ENCODE measurements around the gene SHOC1.

The SHOC1 gene

DNA sequence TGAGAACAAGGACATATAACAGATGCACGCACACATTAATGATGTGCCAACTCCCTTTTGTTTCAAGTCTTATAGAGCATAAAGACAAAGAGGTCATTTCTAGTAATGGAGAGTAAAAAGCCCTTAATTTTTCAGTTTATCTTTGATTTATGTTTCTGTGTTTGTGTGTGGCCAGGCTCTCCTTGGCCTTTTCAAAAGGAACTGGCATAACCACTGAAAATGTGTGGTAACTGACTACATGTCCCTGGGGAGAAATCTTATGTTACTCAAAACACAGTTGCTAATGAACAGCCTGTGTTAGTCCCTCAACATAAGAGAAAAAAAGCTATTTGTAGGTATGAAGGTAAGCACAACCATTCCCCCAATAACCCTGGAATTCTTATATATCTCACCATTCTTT, 47.6 kb upstream of the SHOC1 start (continued):
- TF ChIP-seq, protein P1, sequence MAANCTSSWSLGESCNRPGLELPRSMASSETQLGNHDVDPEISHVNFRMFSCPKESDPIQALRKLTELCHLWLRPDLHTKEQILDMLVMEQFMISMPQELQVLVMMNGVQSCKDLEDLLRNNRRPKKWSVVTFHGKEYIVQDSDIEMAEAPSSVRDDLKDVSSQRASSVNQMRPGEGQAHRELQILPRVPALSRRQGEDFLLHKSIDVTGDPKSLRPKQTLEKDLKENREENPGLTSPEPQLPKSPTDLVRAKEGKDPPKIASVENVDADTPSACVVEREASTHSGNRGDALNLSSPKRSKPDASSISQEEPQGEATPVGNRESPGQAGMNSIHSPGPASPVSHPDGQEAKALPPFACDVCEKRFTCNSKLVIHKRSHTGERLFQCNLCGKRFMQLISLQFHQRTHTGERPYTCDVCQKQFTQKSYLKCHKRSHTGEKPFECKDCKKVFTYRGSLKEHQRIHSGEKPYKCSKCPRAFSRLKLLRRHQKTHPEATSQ (tag by site-specific recombination; IDR thresholded peaks at IDR 0.05), result no peak
- TF ChIP-seq ZNF248 (tag by site-specific recombination; IDR thresholded peaks at IDR 0.05) (no peak), ZNF629 (tag by site-specific recombination; IDR thresholded peaks at IDR 0.05) (no peak), ZNF791 (tag by site-specific recombination; IDR thresholded peaks at IDR 0.05) (no peak), ZNF776 (tag by site-specific recombination; IDR thresholded peaks at IDR 0.05; ENCODE audit: borderline replicate concordance) (no peak), YY1 (tag by site-specific recombination; IDR thresholded peaks at IDR 0.05) (no peak)

DNA sequence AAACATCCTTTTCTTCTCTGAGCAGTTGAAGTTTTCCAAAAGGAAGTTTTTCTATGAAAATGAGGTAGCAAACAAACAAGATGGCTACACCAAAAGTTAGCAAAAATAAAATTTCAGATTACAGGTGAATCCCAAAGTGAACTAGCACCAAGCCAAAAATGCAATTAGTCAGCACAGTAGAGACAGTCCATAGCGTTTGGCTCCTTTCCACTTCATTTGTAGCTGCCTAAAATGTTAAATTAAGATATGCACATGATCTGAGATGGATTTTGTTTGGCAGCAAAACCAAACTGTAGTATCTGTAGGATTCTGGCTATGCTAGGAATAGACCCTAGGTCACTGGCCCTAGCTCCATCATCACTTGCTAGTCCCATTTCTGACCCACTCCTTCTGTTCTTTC, 45.7 kb upstream of the SHOC1 start:
- H3K36me3 ChIP-seq (ENCODE audit: control insufficient read depth in 2 of 2, insufficient read depth in 1 of 2, low read length in 2 of 2), result no peaks in the 10 kb centered on the region
- TF ChIP-seq, protein P2, sequence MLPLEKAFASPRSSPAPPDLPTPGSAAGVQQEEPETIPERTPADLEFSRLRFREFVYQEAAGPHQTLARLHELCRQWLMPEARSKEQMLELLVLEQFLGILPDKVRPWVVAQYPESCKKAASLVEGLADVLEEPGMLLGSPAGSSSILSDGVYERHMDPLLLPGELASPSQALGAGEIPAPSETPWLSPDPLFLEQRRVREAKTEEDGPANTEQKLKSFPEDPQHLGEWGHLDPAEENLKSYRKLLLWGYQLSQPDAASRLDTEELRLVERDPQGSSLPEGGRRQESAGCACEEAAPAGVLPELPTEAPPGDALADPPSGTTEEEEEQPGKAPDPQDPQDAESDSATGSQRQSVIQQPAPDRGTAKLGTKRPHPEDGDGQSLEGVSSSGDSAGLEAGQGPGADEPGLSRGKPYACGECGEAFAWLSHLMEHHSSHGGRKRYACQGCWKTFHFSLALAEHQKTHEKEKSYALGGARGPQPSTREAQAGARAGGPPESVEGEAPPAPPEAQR (tag by site-specific recombination; IDR thresholded peaks at IDR 0.05), result no peak
- TF ChIP-seq GLI4 (tag by site-specific recombination; IDR thresholded peaks at IDR 0.05) (no peak), ZNF24 (tag by site-specific recombination; IDR thresholded peaks at IDR 0.05) (no peak)
- TF ChIP-seq, protein P3, sequence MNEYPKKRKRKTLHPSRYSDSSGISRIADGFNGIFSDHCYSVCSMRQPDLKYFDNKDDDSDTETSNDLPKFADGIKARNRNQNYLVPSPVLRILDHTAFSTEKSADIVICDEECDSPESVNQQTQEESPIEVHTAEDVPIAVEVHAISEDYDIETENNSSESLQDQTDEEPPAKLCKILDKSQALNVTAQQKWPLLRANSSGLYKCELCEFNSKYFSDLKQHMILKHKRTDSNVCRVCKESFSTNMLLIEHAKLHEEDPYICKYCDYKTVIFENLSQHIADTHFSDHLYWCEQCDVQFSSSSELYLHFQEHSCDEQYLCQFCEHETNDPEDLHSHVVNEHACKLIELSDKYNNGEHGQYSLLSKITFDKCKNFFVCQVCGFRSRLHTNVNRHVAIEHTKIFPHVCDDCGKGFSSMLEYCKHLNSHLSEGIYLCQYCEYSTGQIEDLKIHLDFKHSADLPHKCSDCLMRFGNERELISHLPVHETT (tag by site-specific recombination; IDR thresholded peaks at IDR 0.05), result no peak
- H3K4me1 ChIP-seq (ENCODE audit: control insufficient read depth, insufficient read depth, low read length), result no peaks in the 10 kb centered on the region
- no peak overlapping the region for H3K4me3 ChIP-seq (ENCODE audit: low read depth, low read length)
- POLR2A ChIA-PET, result no interaction called here
- H3K27ac ChIP-seq (ENCODE audit: extremely low read depth, low read depth, low read length), result no peak overlapping the region
- CTCF ChIA-PET, result interaction anchor here (0.8 kb wide), 1 partner anchor 14 kb away, joined by 3 read pairs; no protein-coding TSS in a partner anchor
- H3K9me3 ChIP-seq (ENCODE audit: control insufficient read depth, insufficient read depth, low read depth, low read length), result no peaks in the 10 kb centered on the region

DNA sequence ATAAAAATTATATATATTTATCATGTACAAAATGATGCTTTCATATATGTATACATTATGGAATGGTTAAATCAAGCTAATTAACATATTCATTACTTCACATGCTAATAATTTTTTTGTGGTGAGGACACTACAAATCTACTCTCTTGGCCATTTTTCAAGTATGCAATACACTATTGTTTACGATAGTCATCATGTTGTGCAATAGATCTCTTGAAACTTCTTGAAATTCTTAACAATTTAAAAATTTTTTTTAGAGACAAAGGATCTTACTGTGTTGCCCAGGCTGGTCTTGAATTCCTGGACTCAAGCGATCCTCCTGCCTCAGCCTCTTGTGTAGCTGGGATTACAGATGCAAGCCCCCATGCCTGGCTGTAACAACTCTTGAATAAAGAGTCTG, 45.2 kb upstream of the SHOC1 start:
- POLR2A ChIA-PET, result no interaction called here
- H3K36me3 ChIP-seq (ENCODE audit: control insufficient read depth in 2 of 2, insufficient read depth in 1 of 2, low read length in 2 of 2), result no peaks in the 10 kb centered on the region
- CTCF ChIA-PET, result no interaction called here
- TF ChIP-seq, protein P1 (tag by site-specific recombination; IDR thresholded peaks at IDR 0.05), result no peak
- TF ChIP-seq ZNF621 (tag by site-specific recombination; IDR thresholded peaks at IDR 0.05) (no peak), ZNF324 (tag by site-specific recombination; IDR thresholded peaks at IDR 0.05) (no peak), YY1 (tag by site-specific recombination; IDR thresholded peaks at IDR 0.05) (no peak), ZNF544 (tag by site-specific recombination; IDR thresholded peaks at IDR 0.05) (no peak), ZNF354C (tag by site-specific recombination; IDR thresholded peaks at IDR 0.05; ENCODE audit: borderline replicate concordance, low read depth) (no peak), ZNF623 (tag by site-specific recombination; IDR thresholded peaks at IDR 0.05) (no peak), ZNF239 (tag by site-specific recombination; IDR thresholded peaks at IDR 0.05) (no peak), ZNF843 (tag by site-specific recombination; IDR thresholded peaks at IDR 0.05) (no peak), KLF8 (tag by site-specific recombination; IDR thresholded peaks at IDR 0.05) (no peak), HOXA7 (CRISPR knock-in tag; IDR thresholded peaks at IDR 0.05; ENCODE audit: borderline replicate concordance) (no peak), SETDB1 (IDR thresholded peaks at IDR 0.05; ENCODE audit: insufficient read length, low read length) (no peak)
- TF ChIP-seq, protein P4, sequence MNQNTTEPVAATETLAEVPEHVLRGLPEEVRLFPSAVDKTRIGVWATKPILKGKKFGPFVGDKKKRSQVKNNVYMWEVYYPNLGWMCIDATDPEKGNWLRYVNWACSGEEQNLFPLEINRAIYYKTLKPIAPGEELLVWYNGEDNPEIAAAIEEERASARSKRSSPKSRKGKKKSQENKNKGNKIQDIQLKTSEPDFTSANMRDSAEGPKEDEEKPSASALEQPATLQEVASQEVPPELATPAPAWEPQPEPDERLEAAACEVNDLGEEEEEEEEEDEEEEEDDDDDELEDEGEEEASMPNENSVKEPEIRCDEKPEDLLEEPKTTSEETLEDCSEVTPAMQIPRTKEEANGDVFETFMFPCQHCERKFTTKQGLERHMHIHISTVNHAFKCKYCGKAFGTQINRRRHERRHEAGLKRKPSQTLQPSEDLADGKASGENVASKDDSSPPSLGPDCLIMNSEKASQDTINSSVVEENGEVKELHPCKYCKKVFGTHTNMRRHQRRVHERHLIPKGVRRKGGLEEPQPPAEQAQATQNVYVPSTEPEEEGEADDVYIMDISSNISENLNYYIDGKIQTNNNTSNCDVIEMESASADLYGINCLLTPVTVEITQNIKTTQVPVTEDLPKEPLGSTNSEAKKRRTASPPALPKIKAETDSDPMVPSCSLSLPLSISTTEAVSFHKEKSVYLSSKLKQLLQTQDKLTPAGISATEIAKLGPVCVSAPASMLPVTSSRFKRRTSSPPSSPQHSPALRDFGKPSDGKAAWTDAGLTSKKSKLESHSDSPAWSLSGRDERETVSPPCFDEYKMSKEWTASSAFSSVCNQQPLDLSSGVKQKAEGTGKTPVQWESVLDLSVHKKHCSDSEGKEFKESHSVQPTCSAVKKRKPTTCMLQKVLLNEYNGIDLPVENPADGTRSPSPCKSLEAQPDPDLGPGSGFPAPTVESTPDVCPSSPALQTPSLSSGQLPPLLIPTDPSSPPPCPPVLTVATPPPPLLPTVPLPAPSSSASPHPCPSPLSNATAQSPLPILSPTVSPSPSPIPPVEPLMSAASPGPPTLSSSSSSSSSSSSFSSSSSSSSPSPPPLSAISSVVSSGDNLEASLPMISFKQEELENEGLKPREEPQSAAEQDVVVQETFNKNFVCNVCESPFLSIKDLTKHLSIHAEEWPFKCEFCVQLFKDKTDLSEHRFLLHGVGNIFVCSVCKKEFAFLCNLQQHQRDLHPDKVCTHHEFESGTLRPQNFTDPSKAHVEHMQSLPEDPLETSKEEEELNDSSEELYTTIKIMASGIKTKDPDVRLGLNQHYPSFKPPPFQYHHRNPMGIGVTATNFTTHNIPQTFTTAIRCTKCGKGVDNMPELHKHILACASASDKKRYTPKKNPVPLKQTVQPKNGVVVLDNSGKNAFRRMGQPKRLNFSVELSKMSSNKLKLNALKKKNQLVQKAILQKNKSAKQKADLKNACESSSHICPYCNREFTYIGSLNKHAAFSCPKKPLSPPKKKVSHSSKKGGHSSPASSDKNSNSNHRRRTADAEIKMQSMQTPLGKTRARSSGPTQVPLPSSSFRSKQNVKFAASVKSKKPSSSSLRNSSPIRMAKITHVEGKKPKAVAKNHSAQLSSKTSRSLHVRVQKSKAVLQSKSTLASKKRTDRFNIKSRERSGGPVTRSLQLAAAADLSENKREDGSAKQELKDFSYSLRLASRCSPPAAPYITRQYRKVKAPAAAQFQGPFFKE (tag by site-specific recombination; IDR thresholded peaks at IDR 0.05; ENCODE audit: borderline replicate concordance), result no peak

More for the DNA sequence above, 45.2 kb upstream of the SHOC1 start:
- no peak overlapping the region for H3K4me3 ChIP-seq (ENCODE audit: low read depth, low read length)
- H3K27ac ChIP-seq (ENCODE audit: extremely low read depth, low read depth, low read length), result no peak overlapping the region
- no peaks in the 10 kb centered on the region for H3K9me3 ChIP-seq (ENCODE audit: control insufficient read depth, insufficient read depth, low read depth, low read length)
- H3K4me1 ChIP-seq (ENCODE audit: control insufficient read depth, insufficient read depth, low read length), result no peaks in the 10 kb centered on the region

All from HEK293 (cell line).